Astrocyte (in vitro differentiated cells and primary cell): ENCODE data around the gene SPIRE1.

Experiments
- CTCF ChIP-seq: IDR thresholded peaks from 2 replicates; pipeline ENCODE4 v1.5.1; 2011; ENCODE audit warnings: low read depth, mild to moderate bottlenecking, inconsistent platforms, low read length, moderate library complexity; ENCODE audit not compliant: insufficient read depth
- EZH2 ChIP-seq: IDR thresholded peaks from 2 replicates; pipeline ENCODE4 v1.6.1; 2012; ENCODE audit warnings: mild to moderate bottlenecking, low read length, inconsistent platforms; ENCODE audit not compliant: insufficient read depth

GRCh38 chr18:12593866-12594265 is 64.0 kb downstream of the SPIRE1 start:
- TF ChIP-seq EZH2 (no peak), CTCF (no peak)
